Mucosa of descending colon (tissue), 3 donors: ENCODE results near the gene FAM114A2. TPM values are rescaled to one million over a fixed set of nuclear protein-coding genes. Genes with fewer than 3 reads are reported as not detected.
A peak's percentile ranks its signal among the peaks of the same experiment; 100 is the strongest.

Source experiments
- ATAC-seq: fragments of 200-7000 bp; cut with Tn5 transposase; one replicate; pipeline ENCODE4 v1.9.1; 2020; ENCODE audit warnings: mild to moderate bottlenecking, moderate library complexity
- DNase-seq, 3 donors: peaks; one replicate each; pipeline ENCODE4 v3.0.0-alpha.2; 2020
- H3K36me3 ChIP-seq: fragments of 200-600 bp; one replicate; pipeline ENCODE4 v1.8.0; 2021; ENCODE audit warnings: low read depth, mild to moderate bottlenecking
- H3K4me1 ChIP-seq: fragments of 200-600 bp; one replicate; pipeline ENCODE4 v1.8.0; 2021; ENCODE audit warnings: low read depth, mild to moderate bottlenecking
- H3K4me3 ChIP-seq: fragments of 200-600 bp; one replicate; pipeline ENCODE4 v1.8.0; 2021; ENCODE audit warnings: mild to moderate bottlenecking
- H3K9me3 ChIP-seq: fragments of 200-600 bp; one replicate; pipeline ENCODE4 v1.8.0; 2021; ENCODE audit warnings: mild to moderate bottlenecking
- intact Hi-C, 2 donors: fragments of 100-400 bp; cut with DNase I in 1 of 2; cut with micrococcal nuclease in 1 of 2; formaldehyde crosslinking; loops; one replicate each; pipeline versions ENCODE4 v1.11.0 to v1.11.1; 2022; cut with DNase I, micrococcal nuclease
- total RNA-seq, 3 donors: library from RNA; stranded (reverse); fragmentation: NEBNext Ultra II Directional in 2 of 3; extraction: Animal tissue kit (Norgen Biotek cat#: 25700) in 2 of 3; gene quantifications; one replicate each; pipeline versions ENCODE4 v1.2.1 to v1.2.4, GENCODE V29; 2021 to 2023
- TF ChIP-seq, protein P1 (sequence below): fragments of 200-600 bp; IDR thresholded peaks from one replicate; pipeline ENCODE4 v1.8.0; 2022; ENCODE audit warnings: antibody characterized with exemption, mild to moderate bottlenecking
- donor health status: DM: no; HTN: no; CAD: no; lungs with moderate emphysema.
- donor health status: DM: no; HTN: no; CAD: no.
- donor health status: DM: no; HTN: yes; CAD: no.

Gene FAM114A2
- total RNA-seq, 3 donors from 2014 or later: 20.1 to 40.9 (median 21.6) TPM

DNA sequence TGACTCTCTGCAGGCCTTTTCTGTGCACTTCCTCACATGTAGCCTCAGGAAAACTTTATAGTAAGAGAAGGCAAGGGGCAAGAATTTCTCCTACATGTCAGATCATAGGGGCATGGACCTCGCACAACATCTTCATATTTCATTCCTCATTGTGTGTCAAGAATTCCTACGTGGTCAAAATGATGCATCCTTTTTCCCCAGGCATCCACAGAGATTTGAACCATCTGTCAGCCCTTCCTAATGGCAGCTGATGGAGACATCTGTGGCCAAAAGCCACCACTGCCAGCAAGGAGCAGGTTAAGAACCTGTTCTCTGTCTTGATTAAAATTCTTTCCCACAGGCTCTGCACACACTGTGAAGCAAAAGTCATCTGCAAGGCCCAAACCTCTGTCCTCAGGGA lies 42.5 kb upstream of the FAM114A2 start:
- no peaks in the 10 kb centered on the region for H3K36me3 ChIP-seq
- ATAC-seq: no peak
- H3K4me3 ChIP-seq: no peak overlapping the region
- no peaks in the 10 kb centered on the region for H3K4me1 ChIP-seq
- TF ChIP-seq, protein P1, sequence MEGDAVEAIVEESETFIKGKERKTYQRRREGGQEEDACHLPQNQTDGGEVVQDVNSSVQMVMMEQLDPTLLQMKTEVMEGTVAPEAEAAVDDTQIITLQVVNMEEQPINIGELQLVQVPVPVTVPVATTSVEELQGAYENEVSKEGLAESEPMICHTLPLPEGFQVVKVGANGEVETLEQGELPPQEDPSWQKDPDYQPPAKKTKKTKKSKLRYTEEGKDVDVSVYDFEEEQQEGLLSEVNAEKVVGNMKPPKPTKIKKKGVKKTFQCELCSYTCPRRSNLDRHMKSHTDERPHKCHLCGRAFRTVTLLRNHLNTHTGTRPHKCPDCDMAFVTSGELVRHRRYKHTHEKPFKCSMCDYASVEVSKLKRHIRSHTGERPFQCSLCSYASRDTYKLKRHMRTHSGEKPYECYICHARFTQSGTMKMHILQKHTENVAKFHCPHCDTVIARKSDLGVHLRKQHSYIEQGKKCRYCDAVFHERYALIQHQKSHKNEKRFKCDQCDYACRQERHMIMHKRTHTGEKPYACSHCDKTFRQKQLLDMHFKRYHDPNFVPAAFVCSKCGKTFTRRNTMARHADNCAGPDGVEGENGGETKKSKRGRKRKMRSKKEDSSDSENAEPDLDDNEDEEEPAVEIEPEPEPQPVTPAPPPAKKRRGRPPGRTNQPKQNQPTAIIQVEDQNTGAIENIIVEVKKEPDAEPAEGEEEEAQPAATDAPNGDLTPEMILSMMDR: no peak
- H3K9me3 ChIP-seq: no peaks in the 10 kb centered on the region
- no peak for DNase-seq
- intact Hi-C loops: no loop called here

DNA sequence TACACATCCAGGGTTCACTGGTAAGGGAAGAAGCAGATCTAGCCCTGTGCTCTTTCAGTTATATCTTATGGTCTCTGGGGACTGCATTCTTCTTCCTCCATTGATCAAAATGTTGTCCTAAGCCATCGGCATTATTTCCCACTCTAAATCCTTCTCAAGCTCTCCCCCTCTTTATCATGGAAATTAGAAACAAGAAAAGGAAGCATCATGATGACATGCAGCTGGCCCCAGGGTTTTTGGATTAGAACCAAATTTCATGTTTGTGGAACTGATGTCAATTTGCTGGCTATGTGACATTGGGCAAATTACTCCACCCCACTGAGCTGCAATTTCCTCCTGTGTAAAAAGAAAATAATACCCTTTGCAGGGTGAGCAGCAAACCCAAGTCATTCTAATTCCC lies 39.6 kb upstream of the FAM114A2 start:
- no peaks in the 10 kb centered on the region for H3K9me3 ChIP-seq
- ATAC-seq: no peak
- TF ChIP-seq, protein P1: no peak
- intact Hi-C loops: loop anchor here in 1 of 2 donors (10.0 kb wide), 1 partner anchor 327 kb away; no protein-coding TSS in a partner anchor
- no peaks in the 10 kb centered on the region for H3K36me3 ChIP-seq
- no peak overlapping the region for H3K4me3 ChIP-seq
- no peaks in the 10 kb centered on the region for H3K4me1 ChIP-seq
- DNase-seq: no peak

DNA sequence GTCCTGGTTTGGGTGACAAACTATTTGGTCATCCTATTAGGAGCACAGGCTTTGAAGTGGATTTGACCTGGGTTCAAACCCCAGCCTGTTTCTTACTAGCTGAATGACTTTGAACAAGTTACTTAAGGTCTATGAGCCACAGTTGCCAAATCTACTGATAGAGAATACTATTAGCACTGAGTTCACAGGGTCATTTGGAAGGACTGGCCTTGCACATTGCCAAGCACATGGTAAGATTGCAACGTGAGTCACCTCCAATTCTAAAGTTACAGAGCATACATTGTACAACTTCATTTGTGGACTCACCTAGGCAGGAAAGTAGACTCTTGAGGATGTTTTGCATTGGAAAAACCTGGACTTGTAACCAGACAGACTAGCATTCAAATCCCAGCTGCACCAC lies 39.0 kb upstream of the FAM114A2 start:
- Histone ChIP-seq H3K4me3 (no peak overlapping the region), H3K36me3 (no peaks in the 10 kb centered on the region), H3K4me1 (no peaks in the 10 kb centered on the region), H3K9me3 (no peaks in the 10 kb centered on the region)
- intact Hi-C loops: loop anchor here in 1 of 2 donors (10.0 kb wide), 1 partner anchor 327 kb away; no protein-coding TSS in a partner anchor
- no peak for DNase-seq
- TF ChIP-seq, protein P1: no peak
- no peak for ATAC-seq

DNA sequence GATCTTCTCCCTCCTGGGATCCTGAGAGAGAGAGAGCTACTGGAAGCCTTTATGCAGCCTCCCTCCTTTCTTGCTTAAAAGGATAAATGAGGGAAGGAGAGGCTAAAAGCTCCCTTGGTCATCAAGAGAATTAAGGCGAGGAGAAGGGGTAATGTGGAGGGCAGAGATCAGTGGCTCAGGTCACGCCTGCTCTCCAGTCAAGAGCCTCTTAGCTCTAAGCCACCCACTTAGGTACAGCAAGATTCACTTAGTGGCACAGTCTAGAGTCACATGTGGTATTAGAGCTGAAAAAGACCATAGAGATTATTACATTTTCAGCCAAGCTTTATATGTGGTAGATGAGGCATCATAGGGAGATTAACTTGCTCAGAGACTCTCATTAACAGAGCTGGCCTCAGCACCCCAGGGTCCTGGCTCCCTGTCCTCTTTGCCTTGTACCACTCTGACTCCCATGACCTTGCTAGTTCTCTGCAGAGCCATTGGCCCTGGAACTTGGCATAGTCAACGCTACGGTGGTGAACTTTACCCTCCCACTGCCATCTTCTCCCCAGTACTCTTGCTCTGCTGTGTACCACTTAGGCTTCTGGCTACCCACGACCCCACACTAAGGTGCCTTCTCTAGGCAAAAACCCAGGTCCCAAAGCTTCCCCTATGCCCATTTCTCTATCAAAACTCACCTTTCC lies 37.7 kb upstream of the FAM114A2 start:
- no peak overlapping the region for H3K4me3 ChIP-seq
- H3K36me3 ChIP-seq: no peaks in the 10 kb centered on the region
- DNase-seq: no peak
- H3K9me3 ChIP-seq: no peaks in the 10 kb centered on the region
- H3K4me1 ChIP-seq: no peaks in the 10 kb centered on the region
- TF ChIP-seq, protein P1: no peak
- no peak for ATAC-seq
- intact Hi-C loops: loop anchor here in 1 of 2 donors (10.0 kb wide), 1 partner anchor 328 kb away; no protein-coding TSS in a partner anchor

DNA sequence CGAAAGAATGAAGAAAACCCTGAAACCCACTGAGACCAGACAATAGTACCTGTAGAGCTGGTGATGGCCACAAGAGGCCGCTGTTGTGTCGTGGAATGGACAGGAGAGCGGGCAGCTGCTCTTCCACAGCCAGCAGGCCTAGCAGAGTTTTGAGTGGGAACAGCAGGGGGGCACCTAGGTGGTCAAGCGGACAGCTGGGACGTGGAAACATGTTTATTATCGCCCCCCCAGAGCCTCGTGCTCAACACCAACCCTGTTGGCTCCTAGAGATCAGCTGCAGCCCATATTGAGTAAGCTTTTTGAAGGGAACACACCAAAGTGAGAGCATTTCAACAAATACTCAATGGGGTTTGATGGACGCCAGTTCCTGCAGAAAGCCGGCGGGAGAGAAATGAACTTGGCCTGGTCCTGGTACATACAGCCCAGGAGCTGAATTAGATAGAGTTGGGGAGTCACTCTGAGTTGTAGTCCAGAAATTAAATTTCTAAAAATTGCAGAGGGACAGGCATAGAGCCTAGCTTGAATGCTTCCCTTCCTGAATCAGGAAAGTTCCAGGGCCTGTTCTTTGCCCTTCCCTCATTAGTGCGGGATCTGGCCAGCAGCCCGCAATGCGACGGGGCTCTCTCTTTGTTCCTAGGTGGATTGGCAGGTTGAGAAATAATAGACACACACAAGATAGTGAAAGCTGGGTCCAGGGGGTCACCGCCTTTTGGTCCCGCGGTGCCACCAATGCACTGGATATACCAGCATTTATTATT lies 33.9 kb upstream of the FAM114A2 start:
- TF ChIP-seq, protein P1: peak; percentile 70
- intact Hi-C loops: loop anchor here (5.0 to 10.0 kb wide), 3 partner anchors 110 to 335 kb away; no protein-coding TSS in a partner anchor
- ATAC-seq (peak; percentile 95), DNase-seq (peak; percentile 79 to 88 (median 86))
- Histone ChIP-seq H3K4me1 (peaks cover 4% of the 10 kb centered on the region), H3K9me3 (no peaks in the 10 kb centered on the region), H3K36me3 (no peaks in the 10 kb centered on the region), H3K4me3 (no peak overlapping the region)
